ENCODE results near the gene KRT83. TPM values are rescaled to one million over a fixed set of nuclear protein-coding genes. Genes with fewer than 3 reads are reported as not detected.

Gene KRT83
- total RNA-seq, 1 experiment from 2014 or later: not detected

- Histone ChIP-seq H2AK5ac (ENCODE audit: insufficient read length, low read length) (no peak overlapping the region), H4K20me1 (ENCODE audit: control insufficient read depth, insufficient read depth, insufficient read length) (no peaks in the 10 kb centered on the region), H3K23ac (ENCODE audit: insufficient read length, low read depth, low read length) (no peak overlapping the region), H3T11ph (ENCODE audit: low read length) (no peak overlapping the region), H3K27me3 (ENCODE audit: insufficient read depth, low read length) (no peaks in the 10 kb centered on the region; the same call in 1 of the 2 replicates), H2BK120ac (ENCODE audit: low read depth, low read length, poor library complexity, severe bottlenecking) (no peak overlapping the region), H2BK5ac (ENCODE audit: insufficient read length, low read length) (no peak overlapping the region), H4K91ac (ENCODE audit: insufficient read length, low read depth, low read length) (no peak overlapping the region), H3K27ac (ENCODE audit: insufficient read length, low read depth, low read length) (no peak overlapping the region), H2BK15ac (ENCODE audit: low read depth, low read length) (no peak overlapping the region), H4K8ac (replicated peaks; ENCODE audit: insufficient read length, low read depth, low read length) (no peak overlapping the region), H3K56ac (ENCODE audit: insufficient read length, low read depth, low read length) (no peak overlapping the region), H4K5ac (ENCODE audit: insufficient read length, low read depth, low read length) (no peak overlapping the region), H2BK20ac (ENCODE audit: low read depth, low read length, poor library complexity, severe bottlenecking) (no peak overlapping the region), H2AFZ (ENCODE audit: low read length) (no peak overlapping the region), H3K9ac (ENCODE audit: extremely low read depth, insufficient read length, low read length) (no peak overlapping the region), H3K4me2 (ENCODE audit: insufficient read depth, insufficient read length, low read length) (no peak overlapping the region), H3K23me2 (ENCODE audit: insufficient read length, low read depth, low read length, poor library complexity, severe bottlenecking) (no peaks in the 10 kb centered on the region), H2BK12ac (ENCODE audit: insufficient read length, low read depth, low read length) (no peak overlapping the region), H3K79me2 (ENCODE audit: insufficient read depth, low read length) (no peaks in the 10 kb centered on the region), H3K14ac (ENCODE audit: insufficient read depth, low read length) (no peak overlapping the region), H3K4me1 (ENCODE audit: insufficient read depth, low read length) (no peaks in the 10 kb centered on the region), H3K79me1 (ENCODE audit: insufficient read depth, low read depth, low read length, poor library complexity, severe bottlenecking) (no peaks in the 10 kb centered on the region), H3K4ac (ENCODE audit: low read depth, low read length) (no peak overlapping the region), H3K9me3 (ENCODE audit: control insufficient read depth, low read depth, low read length) (no peaks in the 10 kb centered on the region), H3K18ac (ENCODE audit: insufficient read length, low read depth, low read length) (no peak overlapping the region)
- no peaks in the 10 kb centered on the region; a peak in 1 of 5 replicates for H3K9me3 Mint-ChIP-seq
- WGBS (ENCODE audit: extremely low coverage, insufficient read length, low lambda C conversion rate): no CpG with 5 or more reads among the region's 2 CpGs
- peaks cover 4% of the 10 kb centered on the region for H3K27me3 Mint-ChIP-seq (ENCODE audit: low read depth)
- no peak for DNase-seq
- no peaks in the 10 kb centered on the region for H3K36me3 Mint-ChIP-seq (ENCODE audit: insufficient read depth in 1 of 3, low read depth in 3 of 3)
- peaks cover 6% of the 10 kb centered on the region in 2 experiments; a peak in 3 of 4 replicates for H3K4me1 Mint-ChIP-seq
- H3K4me3 Mint-ChIP-seq: no peak overlapping the region
- H3K27ac Mint-ChIP-seq: no peak overlapping the region
- no peak for TF ChIP-seq CTCF (conservative IDR thresholded peaks at IDR 0.05)
Observed at GRCh38 chr12:52285172-52285745, 35.9 kb downstream of the KRT83 start.
